ENCODE results near the gene PIK3CG.

DNA sequence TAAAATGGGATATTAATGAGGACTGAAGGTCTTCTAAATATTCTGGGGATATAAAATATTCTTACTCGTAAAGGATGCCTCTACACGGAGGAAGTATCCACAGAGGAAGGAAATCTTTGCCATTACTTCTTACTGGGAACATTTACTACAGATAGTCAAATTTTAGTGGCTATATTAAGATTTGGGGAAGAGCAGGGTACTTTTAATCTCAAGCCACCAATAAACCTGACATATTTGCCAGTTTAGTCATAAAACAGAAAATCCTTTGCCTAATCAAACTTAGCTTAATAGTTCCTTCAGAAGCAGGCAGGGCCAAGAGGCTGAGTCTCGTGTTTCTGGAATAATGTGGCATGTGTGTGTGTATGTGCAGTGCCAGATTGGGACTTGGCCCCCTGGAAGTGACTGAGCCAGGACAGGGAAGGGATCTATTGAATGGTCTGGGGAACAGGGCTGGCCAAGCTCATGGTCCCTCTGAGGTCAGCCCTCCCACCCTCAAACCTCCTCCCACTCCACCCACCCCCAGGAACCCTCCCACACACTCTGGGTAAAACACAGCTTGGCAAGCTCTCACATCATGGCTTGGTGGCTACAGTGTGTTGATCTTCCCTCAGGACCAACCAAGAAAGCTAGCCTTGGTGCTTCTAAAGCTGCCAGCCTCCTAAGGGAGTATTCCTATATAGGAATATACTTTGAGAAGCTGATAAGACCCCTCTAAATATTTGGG is 1.6 kb upstream of the PIK3CG start:
- TF ChIP-seq, protein P1, sequence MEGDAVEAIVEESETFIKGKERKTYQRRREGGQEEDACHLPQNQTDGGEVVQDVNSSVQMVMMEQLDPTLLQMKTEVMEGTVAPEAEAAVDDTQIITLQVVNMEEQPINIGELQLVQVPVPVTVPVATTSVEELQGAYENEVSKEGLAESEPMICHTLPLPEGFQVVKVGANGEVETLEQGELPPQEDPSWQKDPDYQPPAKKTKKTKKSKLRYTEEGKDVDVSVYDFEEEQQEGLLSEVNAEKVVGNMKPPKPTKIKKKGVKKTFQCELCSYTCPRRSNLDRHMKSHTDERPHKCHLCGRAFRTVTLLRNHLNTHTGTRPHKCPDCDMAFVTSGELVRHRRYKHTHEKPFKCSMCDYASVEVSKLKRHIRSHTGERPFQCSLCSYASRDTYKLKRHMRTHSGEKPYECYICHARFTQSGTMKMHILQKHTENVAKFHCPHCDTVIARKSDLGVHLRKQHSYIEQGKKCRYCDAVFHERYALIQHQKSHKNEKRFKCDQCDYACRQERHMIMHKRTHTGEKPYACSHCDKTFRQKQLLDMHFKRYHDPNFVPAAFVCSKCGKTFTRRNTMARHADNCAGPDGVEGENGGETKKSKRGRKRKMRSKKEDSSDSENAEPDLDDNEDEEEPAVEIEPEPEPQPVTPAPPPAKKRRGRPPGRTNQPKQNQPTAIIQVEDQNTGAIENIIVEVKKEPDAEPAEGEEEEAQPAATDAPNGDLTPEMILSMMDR (IDR thresholded peaks at IDR 0.05; ENCODE audit: low read length): no peak
- TF ChIP-seq EZH2 (IDR thresholded peaks at IDR 0.05; ENCODE audit: borderline replicate concordance, low read length): no peak
